Activated CD4-positive, alpha-beta memory T cell treated with anti-CD3 and anti-CD28 coated beads, Interleukin-2, amount 10 ng/mL, durations not matched to agents 7 days and 5 days (primary cell): ENCODE data around the gene TMEM236. TPM values are rescaled to one million over a fixed set of nuclear protein-coding genes. Genes with fewer than 3 reads are reported as not detected.

Experiments used
- CTCF ChIA-PET: fragments of 350-600 bp; sonication (Branson Sonifier 250); formaldehyde crosslinking; loops from one replicate; lab custom pipeline; 2021; ENCODE audit warnings: antibody characterized with exemption, inconsistent platforms; lab: Charles Lee
- POLR2A ChIA-PET: fragments of 350-600 bp; sonication (Branson Sonifier 250); formaldehyde crosslinking; loops from one replicate; lab custom pipeline; 2021; ENCODE audit warnings: antibody characterized with exemption; lab: Charles Lee
- DNase-seq: peaks from one replicate; pipeline ENCODE4 v3.0.0-alpha.2; 2020
- H3K27ac Mint-ChIP-seq: one replicate; pipeline ENCODE4 v1.8.0; 2021; ENCODE audit warnings: mild to moderate bottlenecking, mixed read lengths
- H3K27me3 Mint-ChIP-seq: one replicate; pipeline ENCODE4 v1.8.0; 2021; ENCODE audit warnings: mixed read lengths
- H3K36me3 Mint-ChIP-seq: one replicate; pipeline ENCODE4 v1.8.0; 2021; ENCODE audit warnings: low read depth, mixed read lengths
- H3K4me1 Mint-ChIP-seq: one replicate; pipeline ENCODE4 v1.8.0; 2021; ENCODE audit warnings: mixed read lengths
- H3K4me3 Mint-ChIP-seq: one replicate; pipeline ENCODE4 v1.8.0; 2021; ENCODE audit warnings: mild to moderate bottlenecking, mixed read lengths
- H3K9me3 Mint-ChIP-seq: one replicate; pipeline ENCODE4 v1.8.0; 2021; ENCODE audit warnings: mixed read lengths
- total RNA-seq, 2 experiments: library from RNA; stranded (reverse); gene quantifications; one replicate each; pipeline ENCODE4 v1.2.3, GENCODE V29; 2021

Gene TMEM236
- total RNA-seq, 2 experiments from 2014 or later: 0.08 to 0.15 TPM

DNA sequence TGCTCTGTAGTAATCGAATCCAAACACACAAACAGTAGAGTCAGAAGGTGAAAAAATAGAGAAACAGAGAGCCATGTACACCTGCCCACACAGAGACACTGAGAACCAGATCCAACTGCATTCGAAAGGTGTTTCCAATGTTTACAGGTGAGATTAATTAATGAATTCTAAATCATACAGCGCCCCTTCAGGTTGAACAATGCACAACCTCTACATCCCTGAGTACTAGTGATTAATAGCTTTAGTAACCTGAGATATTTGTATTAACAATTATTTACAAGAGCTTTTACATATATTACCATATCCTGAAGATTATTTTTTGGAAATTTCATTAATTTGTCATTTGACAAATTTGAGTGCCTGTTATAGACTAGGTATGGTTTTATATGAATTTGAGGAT is 49.5 kb downstream of the TMEM236 start:
- CTCF ChIA-PET: interaction anchor here (0.5 kb wide), 1 partner anchor 181 kb away, joined by 3 read pairs; no protein-coding TSS in a partner anchor

GRCh38 chr10:17802350-17802749 is 50.3 kb downstream of the TMEM236 start:
- no peak overlapping the region for H3K4me3 Mint-ChIP-seq
- no peaks in the 10 kb centered on the region for H3K9me3 Mint-ChIP-seq
- no peaks in the 10 kb centered on the region for H3K27me3 Mint-ChIP-seq
- POLR2A ChIA-PET: no interaction called here
- no peaks in the 10 kb centered on the region for H3K4me1 Mint-ChIP-seq
- H3K36me3 Mint-ChIP-seq: no peaks in the 10 kb centered on the region
- H3K27ac Mint-ChIP-seq: no peak overlapping the region
- CTCF ChIA-PET: no interaction called here
- DNase-seq: no peak

More for the DNA sequence above, 49.5 kb downstream of the TMEM236 start:
- Mint-ChIP-seq H3K27me3 (no peaks in the 10 kb centered on the region), H3K27ac (no peak overlapping the region), H3K9me3 (no peaks in the 10 kb centered on the region), H3K4me1 (no peaks in the 10 kb centered on the region), H3K4me3 (no peak overlapping the region), H3K36me3 (no peaks in the 10 kb centered on the region)
- POLR2A ChIA-PET: no interaction called here
- no peak for DNase-seq

GRCh38 chr10:17802976-17803375 is 51.0 kb downstream of the TMEM236 start:
- H3K27ac Mint-ChIP-seq: no peak overlapping the region
- no peak for DNase-seq
- ChIA-PET CTCF (interaction anchor here (0.6 kb wide), 1 partner anchor 1002 kb away, joined by 3 read pairs; no protein-coding TSS in a partner anchor), POLR2A (no interaction called here)
- H3K36me3 Mint-ChIP-seq: no peaks in the 10 kb centered on the region
- no peaks in the 10 kb centered on the region for H3K4me1 Mint-ChIP-seq
- no peak overlapping the region for H3K4me3 Mint-ChIP-seq
- no peaks in the 10 kb centered on the region for H3K9me3 Mint-ChIP-seq
- no peaks in the 10 kb centered on the region for H3K27me3 Mint-ChIP-seq

DNA sequence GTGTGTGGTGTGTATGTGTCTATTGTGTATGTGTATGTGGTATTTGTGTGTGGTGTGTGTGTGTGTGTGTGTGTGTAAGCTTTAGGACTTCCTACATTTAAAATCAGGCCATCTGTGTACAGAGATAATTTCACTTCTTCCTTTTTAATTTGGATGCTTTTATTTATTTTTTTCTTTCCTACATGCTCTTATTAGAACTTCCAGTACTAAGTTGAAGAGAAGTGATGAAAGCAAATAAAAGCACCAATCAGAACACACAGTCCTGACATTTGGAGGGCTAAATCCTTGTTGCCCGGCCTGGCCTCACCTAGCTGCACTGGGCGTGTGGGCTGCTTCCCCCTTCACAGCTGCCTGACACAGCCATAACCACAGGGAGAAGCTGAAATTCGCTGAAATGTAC is 53.3 kb downstream of the TMEM236 start:
- Mint-ChIP-seq H3K27me3 (peaks cover 11% of the 10 kb centered on the region), H3K4me1 (peaks cover 3% of the 10 kb centered on the region), H3K27ac (no peak overlapping the region), H3K4me3 (no peak overlapping the region), H3K9me3 (no peaks in the 10 kb centered on the region), H3K36me3 (no peaks in the 10 kb centered on the region)
- POLR2A ChIA-PET: no interaction called here
- DNase-seq: no peak
- CTCF ChIA-PET: no interaction called here

GRCh38 chr10:17805921-17806577 is 54.0 kb downstream of the TMEM236 start:
- no peak for DNase-seq
- Mint-ChIP-seq H3K4me3 (no peak overlapping the region), H3K9me3 (no peaks in the 10 kb centered on the region), H3K27ac (no peak overlapping the region), H3K36me3 (no peaks in the 10 kb centered on the region), H3K27me3 (peaks cover 13% of the 10 kb centered on the region), H3K4me1 (peaks cover 3% of the 10 kb centered on the region)
- POLR2A ChIA-PET: no interaction called here
- CTCF ChIA-PET: no interaction called here

- Mint-ChIP-seq H3K36me3 (no peaks in the 10 kb centered on the region), H3K4me1 (peaks cover 3% of the 10 kb centered on the region), H3K27me3 (peaks cover 13% of the 10 kb centered on the region), H3K9me3 (no peaks in the 10 kb centered on the region), H3K4me3 (no peak within 1 kb of the TSS), H3K27ac (no peak within 1 kb of the TSS)
- ChIA-PET CTCF (no interaction called here), POLR2A (no interaction called here)
- DNase-seq: no peak
Measured at GRCh38 chr10:17808971-17809841, 57.2 kb downstream of the TMEM236 start, which contains the start of gene MRC1. Gene MRC1 (plus strand): TSS chr10:17809348. CDS start chr10:17809466, 118 bp downstream.

DNA sequence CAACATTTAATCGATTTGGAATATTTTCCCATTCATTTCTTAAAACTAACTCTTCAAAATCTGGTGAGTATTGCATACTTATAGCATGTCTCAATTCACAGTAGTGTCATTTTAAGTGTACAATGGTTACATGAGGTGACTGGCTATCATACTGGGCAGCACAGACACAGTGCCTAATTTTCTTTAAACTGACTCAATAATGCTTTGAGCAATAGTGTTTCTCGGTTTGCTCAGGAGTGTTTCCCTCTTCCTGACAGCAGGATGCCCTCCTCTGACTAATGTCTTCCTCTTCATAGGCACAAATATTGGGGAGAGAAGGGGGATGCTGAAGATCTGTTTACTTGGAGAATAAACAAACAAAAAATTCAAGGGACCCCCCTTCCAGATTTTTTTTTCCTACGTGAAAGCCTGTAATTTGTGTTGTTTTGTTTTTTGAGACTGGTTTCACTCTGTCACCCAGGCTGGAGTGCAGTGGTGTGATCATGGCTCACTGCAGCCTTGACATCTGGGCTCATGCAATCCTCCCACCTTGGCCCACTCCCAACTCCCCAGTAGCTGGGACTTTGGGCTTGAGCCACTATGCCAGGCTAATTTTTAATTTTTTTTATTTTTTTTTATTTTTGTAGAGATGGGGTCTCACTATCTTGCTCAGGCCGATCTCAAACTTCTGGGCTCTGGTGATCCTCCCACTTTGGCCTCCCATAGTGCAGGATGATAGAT is 59.3 kb downstream of the TMEM236 start:
- no peak overlapping the region for H3K27ac Mint-ChIP-seq
- POLR2A ChIA-PET: no interaction called here
- H3K36me3 Mint-ChIP-seq: no peaks in the 10 kb centered on the region
- CTCF ChIA-PET: no interaction called here
- peaks cover 3% of the 10 kb centered on the region for H3K4me1 Mint-ChIP-seq
- H3K4me3 Mint-ChIP-seq: no peak overlapping the region
- H3K9me3 Mint-ChIP-seq: no peaks in the 10 kb centered on the region
- no peak for DNase-seq
- peaks cover 17% of the 10 kb centered on the region for H3K27me3 Mint-ChIP-seq

DNA sequence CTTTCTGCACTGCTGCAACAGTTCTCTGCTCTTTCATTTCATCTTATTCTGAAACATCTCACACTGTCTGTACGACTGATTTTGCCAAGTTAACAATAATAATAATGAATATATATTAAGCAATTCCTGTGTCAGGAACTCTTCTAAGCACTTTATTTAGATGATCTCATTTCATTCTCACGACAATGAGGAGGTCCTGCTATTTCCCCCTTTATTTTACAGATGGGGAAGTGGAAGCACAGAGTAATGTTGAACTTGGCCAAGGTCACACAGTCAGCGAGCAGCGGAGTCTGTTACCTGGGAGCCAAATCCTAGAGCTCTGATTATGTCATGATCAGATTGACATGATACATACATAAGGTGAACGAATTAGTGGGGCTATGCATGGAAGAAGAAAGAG is 63.0 kb downstream of the TMEM236 start:
- no peak overlapping the region for H3K27ac Mint-ChIP-seq
- H3K4me1 Mint-ChIP-seq: no peaks in the 10 kb centered on the region
- no peaks in the 10 kb centered on the region for H3K36me3 Mint-ChIP-seq
- peaks cover 12% of the 10 kb centered on the region for H3K27me3 Mint-ChIP-seq
- DNase-seq: no peak
- POLR2A ChIA-PET: no interaction called here
- no peaks in the 10 kb centered on the region for H3K9me3 Mint-ChIP-seq
- H3K4me3 Mint-ChIP-seq: no peak overlapping the region
- CTCF ChIA-PET: no interaction called here

DNA sequence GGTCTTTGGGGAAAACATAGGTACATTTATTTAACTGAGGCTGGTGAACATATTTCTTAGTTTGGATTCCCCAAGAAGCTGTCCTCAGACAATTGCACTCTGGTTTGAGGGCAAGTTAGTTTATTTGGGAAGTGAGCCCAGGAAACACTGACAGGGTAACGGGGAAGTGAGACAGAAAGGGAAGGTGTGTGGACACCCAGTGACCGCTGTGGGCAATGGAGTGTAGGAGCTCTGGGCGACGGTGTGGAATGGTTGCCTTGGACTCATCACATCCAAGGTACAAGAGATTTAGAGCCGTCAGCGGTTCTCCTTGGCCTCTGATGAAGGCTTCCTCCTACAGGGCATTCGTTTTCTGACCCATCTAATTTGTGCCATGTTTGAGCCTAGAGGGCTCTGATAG is 64.2 kb downstream of the TMEM236 start:
- Mint-ChIP-seq H3K27ac (no peak overlapping the region), H3K4me3 (no peak overlapping the region), H3K9me3 (no peaks in the 10 kb centered on the region), H3K27me3 (peaks cover 6% of the 10 kb centered on the region), H3K36me3 (no peaks in the 10 kb centered on the region), H3K4me1 (no peaks in the 10 kb centered on the region)
- ChIA-PET CTCF (no interaction called here), POLR2A (no interaction called here)
- DNase-seq: no peak

GRCh38 chr10:17817316-17817715 is 65.3 kb downstream of the TMEM236 start:
- H3K4me3 Mint-ChIP-seq: no peak overlapping the region
- H3K27ac Mint-ChIP-seq: no peak overlapping the region
- peaks cover 9% of the 10 kb centered on the region for H3K27me3 Mint-ChIP-seq
- no peak for DNase-seq
- ChIA-PET POLR2A (no interaction called here), CTCF (no interaction called here)
- no peaks in the 10 kb centered on the region for H3K4me1 Mint-ChIP-seq
- no peaks in the 10 kb centered on the region for H3K9me3 Mint-ChIP-seq
- H3K36me3 Mint-ChIP-seq: no peaks in the 10 kb centered on the region

DNA sequence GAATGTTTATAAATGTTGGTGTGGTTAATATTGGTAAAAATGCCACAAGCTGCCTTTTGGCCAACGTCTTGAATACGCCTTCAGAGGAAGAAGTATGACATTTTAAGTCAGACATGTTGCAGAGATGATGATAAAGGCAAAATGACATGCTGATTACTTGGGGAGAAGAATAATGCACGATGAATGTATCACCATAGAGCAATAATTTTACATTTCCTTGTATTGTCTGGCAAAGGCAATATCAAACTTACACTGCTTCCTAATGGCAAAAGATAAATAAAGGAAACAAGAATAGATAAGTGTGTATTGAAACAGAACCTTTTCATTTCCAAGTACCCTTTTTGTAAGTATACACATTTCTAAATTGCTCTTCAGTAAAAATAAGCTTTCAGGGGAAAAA is 65.8 kb downstream of the TMEM236 start:
- DNase-seq: no peak

DNA sequence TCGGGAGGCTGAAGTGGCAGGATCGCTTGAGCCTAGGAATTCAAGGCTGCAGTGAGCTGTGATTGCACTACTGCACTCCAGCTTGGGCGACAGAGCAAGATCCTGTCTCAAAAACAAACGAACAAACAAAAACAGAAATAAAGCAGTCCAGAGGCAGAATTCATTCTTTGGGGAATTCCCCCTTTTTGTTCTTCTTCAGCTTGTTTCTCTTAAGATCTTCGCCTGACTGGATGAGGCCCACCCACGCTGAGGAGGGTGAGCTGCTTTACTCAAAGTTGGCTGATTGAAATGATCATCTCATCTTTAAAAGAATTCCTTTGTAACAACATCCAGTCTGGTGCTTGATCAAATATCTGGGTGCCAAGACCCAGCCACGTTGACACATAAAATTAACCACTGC is 67.8 kb downstream of the TMEM236 start:
- Mint-ChIP-seq H3K9me3 (no peaks in the 10 kb centered on the region), H3K4me3 (no peak overlapping the region), H3K36me3 (no peaks in the 10 kb centered on the region), H3K27me3 (peaks cover 12% of the 10 kb centered on the region), H3K4me1 (no peaks in the 10 kb centered on the region), H3K27ac (no peak overlapping the region)
- no peak for DNase-seq
- ChIA-PET CTCF (no interaction called here), POLR2A (no interaction called here)

More for the DNA sequence above, 65.8 kb downstream of the TMEM236 start:
- H3K36me3 Mint-ChIP-seq: no peaks in the 10 kb centered on the region
- CTCF ChIA-PET: no interaction called here
- H3K27ac Mint-ChIP-seq: no peak overlapping the region
- H3K4me1 Mint-ChIP-seq: no peaks in the 10 kb centered on the region
- H3K4me3 Mint-ChIP-seq: no peak overlapping the region
- no peaks in the 10 kb centered on the region for H3K9me3 Mint-ChIP-seq
- POLR2A ChIA-PET: no interaction called here
- H3K27me3 Mint-ChIP-seq: peaks cover 9% of the 10 kb centered on the region

DNA sequence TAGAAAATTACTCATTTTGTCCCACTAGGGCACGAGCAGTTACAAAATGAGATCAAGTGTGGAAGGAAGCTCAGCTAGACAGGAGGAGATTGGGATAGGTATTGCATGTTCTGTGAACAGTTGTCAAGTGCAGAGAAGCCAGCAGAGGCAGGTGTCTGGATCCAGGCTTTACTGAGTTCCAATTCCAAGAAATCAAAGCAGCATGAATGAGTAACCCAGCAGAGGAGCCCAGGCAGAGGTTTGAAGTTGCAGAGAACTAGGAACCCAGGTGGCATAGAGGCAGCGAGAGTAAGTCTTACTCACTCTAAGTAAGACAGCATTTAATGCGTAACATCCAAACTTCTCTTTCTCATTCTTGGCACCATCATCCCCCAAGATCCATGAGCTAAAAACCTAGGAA is 68.9 kb downstream of the TMEM236 start:
- Mint-ChIP-seq H3K27me3 (peaks cover 8% of the 10 kb centered on the region), H3K36me3 (no peaks in the 10 kb centered on the region), H3K4me1 (no peaks in the 10 kb centered on the region), H3K4me3 (no peak overlapping the region), H3K9me3 (no peaks in the 10 kb centered on the region), H3K27ac (no peak overlapping the region)
- DNase-seq: no peak
- ChIA-PET CTCF (no interaction called here), POLR2A (no interaction called here)
